Ammon's horn (tissue), 1 donor: Measurements from ENCODE around the gene L3MBTL4.

Experiments used
- DNase-seq: peaks from one replicate; pipeline ENCODE4 v3.0.0-alpha.2; 2016; ENCODE audit warnings: low spot score

Gene L3MBTL4

DNA sequence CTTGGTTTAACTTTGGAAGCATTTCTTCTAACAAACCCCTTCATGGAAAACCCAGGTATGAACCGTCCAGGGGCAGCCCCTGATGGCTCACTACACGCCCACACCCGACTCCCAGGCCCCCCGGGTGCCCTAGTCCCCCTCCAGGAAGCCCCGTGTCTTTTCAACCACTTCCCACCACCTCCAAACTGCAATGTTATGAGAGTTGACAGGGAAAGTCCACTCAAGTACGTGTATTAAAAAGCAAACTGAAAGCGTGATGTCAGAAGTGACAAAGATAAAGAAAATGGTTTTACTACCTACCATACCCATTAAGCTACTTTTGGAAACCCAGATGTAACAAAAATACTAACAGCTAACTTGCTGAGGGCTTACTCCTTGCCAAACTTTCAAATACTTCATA lies 51.5 kb downstream of the L3MBTL4 start:
- no peak for DNase-seq

DNA sequence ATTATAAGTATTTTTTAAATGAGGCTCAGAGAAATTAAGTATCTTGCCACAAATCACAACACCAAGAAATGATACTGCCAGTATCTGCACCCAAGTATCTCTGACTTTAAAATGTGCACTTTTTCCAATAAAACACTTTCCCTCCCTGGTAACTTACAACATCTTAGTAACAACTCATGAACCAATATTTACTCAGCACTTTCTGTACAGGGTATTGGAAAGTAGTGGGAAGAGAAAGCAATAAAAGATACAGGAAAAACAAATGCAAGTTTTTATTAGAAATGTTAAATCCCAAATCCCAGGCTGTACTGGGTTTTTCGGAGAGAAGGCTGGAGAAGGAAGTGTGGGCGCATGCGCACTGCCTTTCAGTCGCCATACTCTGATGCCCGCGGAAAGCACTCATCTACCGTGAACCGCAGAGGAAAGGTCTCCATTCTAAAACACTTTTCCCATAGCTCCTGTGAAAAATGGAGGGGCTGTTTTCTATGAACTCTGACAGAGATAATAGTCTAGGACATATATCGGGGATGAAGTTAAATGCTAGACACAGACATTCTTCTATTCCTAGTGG lies 52.1 kb downstream of the L3MBTL4 start:
- no peak for DNase-seq

- no peak for DNase-seq
Measured at GRCh38 chr18:6357668-6358067, 57.0 kb downstream of the L3MBTL4 start.

- DNase-seq: no peak
Measured at GRCh38 chr18:6355789-6356589, 58.7 kb downstream of the L3MBTL4 start.

- DNase-seq: no peak
Measured at GRCh38 chr18:6352275-6352674, 62.4 kb downstream of the L3MBTL4 start.

- DNase-seq: no peak
Measured at GRCh38 chr18:6342990-6343389, 71.7 kb downstream of the L3MBTL4 start.

DNA sequence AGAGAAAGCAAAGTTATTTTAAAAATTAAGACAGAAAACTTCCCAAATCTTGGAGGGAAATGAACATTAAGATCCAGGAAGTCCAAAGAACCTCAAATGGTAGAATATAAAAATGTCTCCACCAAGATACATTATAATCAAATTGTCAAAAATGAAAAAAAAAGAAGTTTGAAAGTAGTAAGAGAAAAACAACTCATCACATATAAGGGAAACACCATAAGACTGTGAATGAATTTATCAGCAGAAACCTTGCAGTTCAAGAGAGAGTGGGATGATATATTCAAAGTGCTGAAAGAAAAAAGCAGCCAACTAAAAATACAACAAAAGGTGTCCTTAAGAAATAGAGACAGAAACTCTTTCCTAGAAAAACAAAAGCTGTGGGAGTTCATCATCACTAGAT lies 73.0 kb downstream of the L3MBTL4 start:
- DNase-seq: no peak

- no peak for DNase-seq
Measured at GRCh38 chr18:6341303-6341702, 73.4 kb downstream of the L3MBTL4 start.

- DNase-seq: no peak
Measured at GRCh38 chr18:6340121-6340520, 74.6 kb downstream of the L3MBTL4 start.

- DNase-seq: no peak
Measured at GRCh38 chr18:6336239-6336638, 78.5 kb downstream of the L3MBTL4 start.

DNA sequence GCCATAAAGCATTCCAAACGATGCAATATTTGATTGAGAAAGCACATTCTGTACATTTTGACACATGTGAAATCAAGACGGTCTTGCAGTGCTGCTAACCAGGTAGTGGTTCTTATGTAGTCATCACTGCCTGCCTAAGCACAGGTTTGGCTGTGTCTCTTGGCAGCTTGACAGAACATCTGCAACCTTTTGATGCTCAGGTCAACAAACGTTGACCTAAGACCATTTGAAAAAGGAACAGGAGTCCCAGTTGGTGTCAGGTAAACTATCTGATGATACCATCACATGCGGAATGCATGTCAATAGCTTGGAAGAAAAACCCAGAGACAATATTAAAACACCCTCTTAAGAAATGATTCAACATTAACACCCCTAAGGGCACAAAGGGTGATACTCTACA lies 80.7 kb downstream of the L3MBTL4 start:
- DNase-seq: no peak

DNA sequence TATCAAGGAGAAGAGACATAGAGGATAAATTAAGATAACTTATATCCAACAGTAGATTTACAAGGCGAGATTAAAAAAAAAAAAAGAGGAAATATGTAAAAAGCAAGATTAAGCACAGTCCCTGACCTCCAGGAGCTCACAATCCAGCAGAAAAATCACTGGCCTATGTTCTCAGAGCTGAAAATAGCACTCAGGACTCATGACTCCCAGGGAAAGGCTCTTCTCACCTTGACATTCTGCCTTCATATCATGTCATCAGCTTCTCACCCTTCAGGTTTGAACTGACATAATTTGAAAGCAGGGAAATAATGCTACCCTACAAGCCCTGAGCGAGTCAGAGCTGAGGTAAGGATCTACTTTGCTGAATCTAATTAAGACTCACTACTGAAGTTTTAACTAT lies 82.8 kb downstream of the L3MBTL4 start:
- DNase-seq: no peak

DNA sequence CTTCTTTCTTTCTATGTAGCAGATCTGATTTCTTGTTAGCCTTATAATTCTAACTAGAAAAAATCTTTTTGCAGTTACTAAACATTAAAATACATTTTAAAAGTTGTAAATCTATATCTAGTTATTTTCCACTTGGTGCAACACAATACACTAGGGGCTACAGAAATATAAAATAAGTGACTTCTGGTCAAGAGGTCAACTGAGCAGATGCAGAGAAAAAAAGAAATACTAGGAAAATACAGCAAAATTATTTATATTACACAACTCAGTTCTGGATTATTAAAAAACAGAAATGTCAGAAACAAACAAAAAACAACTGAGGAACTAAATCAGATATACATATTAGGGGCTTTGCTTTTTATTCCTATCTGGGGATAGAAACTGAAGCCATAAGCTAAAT lies 83.9 kb downstream of the L3MBTL4 start:
- no peak for DNase-seq

GRCh38 chr18:6328621-6329010 lies 86.1 kb downstream of the L3MBTL4 start:
- DNase-seq: peak; percentile 10

- peak; percentile 17 for DNase-seq
Measured at GRCh38 chr18:6327895-6328620, 86.7 kb downstream of the L3MBTL4 start.

- DNase-seq: no peak
Measured at GRCh38 chr18:6327485-6327884, 87.2 kb downstream of the L3MBTL4 start.

DNA sequence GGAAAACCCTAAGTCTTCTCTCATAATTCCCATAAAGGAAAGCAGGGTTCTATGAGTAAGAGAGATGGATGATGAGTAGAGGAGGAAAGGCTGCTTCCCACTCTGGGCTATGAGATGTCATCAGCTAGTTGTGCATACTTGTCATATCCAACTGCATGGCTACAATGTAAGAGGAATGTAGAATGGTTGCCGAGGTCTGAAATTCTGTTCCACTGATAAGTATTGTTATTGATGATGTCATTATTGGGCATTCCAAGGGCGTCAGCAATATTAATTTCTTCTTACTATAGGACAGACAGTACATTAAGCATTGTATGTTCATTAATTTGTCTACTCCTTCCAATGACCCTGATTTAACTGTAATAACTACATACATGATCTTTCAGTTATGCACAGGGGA lies 88.1 kb downstream of the L3MBTL4 start:
- no peak for DNase-seq

GRCh38 chr18:6323319-6323889 lies 91.3 kb downstream of the L3MBTL4 start:
- no peak for DNase-seq

- DNase-seq: no peak
Measured at GRCh38 chr18:6315517-6316331, 99.0 kb downstream of the L3MBTL4 start.

GRCh38 chr18:6313415-6313814 lies 101.3 kb downstream of the L3MBTL4 start:
- DNase-seq: no peak

DNA sequence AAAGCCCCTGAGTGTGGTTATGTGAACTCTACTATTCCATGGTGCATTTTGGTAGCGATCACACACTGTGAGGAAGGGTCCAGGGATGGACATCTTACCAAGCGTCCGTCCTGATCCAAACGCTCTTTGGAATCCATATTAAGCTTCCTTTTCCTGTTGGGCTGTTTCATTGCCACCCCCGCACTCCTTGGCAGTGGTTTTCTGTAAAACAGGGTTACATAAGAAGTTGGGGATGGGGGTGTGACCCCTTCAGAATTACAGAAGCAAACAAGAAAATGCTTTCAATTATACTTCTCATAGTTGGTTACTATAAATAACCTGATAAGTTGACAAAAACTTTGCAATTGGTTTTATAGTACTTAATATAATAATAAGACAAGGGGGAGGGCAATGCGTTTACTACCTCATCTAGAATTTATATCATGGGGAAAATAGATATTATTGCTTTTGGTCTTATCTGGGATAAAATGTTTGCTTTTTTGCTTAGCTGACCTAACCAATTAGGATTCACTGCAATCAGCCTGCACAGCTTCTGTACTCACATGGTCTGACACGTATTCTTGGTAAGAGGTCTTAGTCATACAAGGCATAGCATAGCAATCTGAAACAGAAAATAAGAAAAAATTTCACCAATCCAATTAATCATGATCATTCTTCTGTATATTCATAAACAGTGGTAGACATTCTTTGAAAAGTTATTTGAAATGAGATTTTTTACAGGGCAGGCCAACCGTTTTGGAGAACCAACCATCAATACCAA lies 103.1 kb downstream of the L3MBTL4 start:
- DNase-seq: no peak
